HG03575 (cell line): Measurements from ENCODE around the gene MAP2K5.

ENCODE experiments used
- ATAC-seq: cut with Tn5 transposase; IDR thresholded peaks from one replicate; pipeline ENCODE4 v1.9.1; 2021; ENCODE audit not compliant: unreplicated experiment, insufficient number of reproducible peaks, low FRiP score; ENCODE audit errors: extremely low read depth

Gene MAP2K5

DNA sequence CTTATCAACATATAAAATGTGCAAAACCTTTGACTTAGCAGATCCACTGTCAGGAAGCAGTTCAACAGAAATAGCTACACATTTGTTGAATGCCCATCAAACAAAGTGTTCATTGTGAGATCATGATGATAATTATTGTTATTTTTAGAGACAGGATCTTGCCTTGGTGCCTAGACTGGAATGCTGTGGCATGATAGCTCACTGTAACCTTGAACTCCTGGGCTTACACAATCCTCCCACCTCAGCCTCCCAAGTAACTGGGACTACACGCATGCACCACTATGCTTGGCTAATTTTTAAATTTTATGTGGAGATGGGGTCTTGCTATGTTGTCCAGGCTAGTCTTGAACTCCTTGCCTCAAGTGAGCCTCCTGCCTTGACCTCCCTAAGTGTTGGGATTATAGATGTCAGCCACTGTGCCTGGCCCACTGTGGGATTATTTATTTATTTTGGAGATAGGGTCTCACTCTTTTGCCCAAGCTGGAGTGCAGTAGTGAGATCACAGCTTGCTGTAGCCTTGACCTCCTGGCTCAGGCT is 8.8 kb downstream of the MAP2K5 start:
- ATAC-seq = no peak

GRCh38 chr15:67554580-67554979 is 12.1 kb downstream of the MAP2K5 start:
- ATAC-seq = no peak

- ATAC-seq = no peak
Measured at GRCh38 chr15:67556976-67557570, 14.6 kb downstream of the MAP2K5 start.

DNA sequence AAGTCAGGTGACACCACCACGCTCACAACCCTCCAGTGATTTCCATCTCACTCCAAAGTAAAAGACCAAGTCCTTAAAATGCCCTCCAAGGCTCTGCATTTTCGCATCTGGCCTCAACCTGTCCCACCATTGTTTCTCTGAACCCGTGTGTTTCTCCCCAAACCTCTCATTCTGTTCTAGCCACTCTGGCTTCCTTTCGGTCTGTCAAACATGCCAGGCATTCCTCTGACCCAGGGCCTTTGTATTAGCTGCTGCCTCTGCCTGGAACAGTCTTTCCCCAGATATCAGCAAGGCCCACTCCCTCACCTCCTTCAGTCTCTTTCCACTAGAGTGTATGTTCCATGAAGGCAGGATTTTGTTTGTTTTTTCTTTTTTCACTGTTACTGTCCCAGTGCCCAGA is 16.0 kb downstream of the MAP2K5 start:
- ATAC-seq = no peak

DNA sequence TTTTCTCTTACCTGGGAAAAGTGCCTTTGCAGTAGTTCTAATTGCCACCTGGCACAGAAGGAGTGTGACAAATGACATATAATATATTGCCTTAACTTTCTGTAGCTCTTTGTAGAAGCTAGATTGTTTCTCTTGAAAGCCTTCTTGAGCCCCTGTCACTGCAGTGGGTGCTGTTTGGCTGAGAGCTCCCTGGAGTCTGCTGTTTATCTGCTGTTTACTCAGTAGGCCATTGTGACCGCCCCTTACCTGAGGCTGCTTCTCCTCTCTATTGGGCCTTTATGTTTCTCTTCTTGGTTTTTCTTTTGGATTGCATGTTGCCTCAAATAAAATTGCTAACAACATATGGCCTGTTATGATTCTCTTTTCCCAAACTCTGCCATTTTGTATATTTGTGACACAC is 16.7 kb downstream of the MAP2K5 start:
- ATAC-seq = no peak

DNA sequence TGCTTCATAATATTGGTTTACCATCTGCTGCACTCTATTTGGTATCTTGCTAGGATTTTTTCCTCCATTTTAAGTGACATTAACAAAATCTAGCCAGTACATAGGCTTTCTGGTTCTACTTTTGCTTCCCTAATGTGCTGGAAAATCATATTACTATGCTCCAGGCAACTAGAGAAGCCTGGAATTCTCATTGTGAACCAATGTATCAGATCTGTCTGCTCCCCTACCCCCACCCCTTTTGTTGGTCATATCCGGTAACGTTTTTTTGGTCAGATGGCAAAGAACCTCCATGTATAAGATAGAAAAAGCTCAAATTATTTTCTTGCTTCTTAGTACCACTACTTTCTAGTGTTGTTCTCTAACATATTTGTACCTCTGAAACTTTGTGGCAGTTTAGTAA is 17.1 kb downstream of the MAP2K5 start:
- ATAC-seq = no peak

DNA sequence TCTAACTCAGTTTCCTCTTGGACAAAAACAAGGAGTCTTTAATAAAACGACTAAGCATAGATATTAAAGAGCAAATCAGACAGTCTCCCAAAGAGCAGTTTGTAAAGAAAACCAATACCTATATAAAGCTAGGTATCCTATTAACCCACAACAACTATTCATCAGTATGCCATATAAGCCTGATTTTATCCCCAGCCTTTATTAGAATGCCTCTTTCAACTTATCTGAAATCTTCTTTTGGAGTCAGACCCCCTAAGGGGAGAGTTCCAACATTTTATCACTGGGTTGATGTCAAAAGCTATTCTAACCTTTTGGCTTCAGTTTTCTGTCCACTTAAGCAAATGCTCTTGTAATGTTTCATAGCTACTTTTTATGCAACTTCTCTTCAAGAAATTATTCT is 17.8 kb downstream of the MAP2K5 start:
- no peak for ATAC-seq

DNA sequence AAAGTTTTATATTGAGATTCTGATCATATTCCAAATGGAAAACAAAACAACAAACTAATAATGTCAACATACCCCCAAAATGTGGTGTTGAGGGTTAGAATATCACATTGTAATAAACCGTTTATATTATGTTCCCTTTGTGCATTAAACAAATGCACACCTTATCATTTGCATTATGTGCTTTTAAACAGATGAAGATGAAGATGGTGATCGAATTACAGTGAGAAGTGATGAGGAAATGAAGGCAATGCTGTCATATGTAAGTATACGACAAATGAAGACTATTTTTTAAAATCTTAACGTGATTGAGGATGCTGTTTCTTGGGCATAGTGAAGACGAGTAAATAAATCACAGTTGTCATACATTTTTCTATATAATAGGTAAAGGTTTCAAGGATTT is 20.6 kb downstream of the MAP2K5 start:
- no peak for ATAC-seq

DNA sequence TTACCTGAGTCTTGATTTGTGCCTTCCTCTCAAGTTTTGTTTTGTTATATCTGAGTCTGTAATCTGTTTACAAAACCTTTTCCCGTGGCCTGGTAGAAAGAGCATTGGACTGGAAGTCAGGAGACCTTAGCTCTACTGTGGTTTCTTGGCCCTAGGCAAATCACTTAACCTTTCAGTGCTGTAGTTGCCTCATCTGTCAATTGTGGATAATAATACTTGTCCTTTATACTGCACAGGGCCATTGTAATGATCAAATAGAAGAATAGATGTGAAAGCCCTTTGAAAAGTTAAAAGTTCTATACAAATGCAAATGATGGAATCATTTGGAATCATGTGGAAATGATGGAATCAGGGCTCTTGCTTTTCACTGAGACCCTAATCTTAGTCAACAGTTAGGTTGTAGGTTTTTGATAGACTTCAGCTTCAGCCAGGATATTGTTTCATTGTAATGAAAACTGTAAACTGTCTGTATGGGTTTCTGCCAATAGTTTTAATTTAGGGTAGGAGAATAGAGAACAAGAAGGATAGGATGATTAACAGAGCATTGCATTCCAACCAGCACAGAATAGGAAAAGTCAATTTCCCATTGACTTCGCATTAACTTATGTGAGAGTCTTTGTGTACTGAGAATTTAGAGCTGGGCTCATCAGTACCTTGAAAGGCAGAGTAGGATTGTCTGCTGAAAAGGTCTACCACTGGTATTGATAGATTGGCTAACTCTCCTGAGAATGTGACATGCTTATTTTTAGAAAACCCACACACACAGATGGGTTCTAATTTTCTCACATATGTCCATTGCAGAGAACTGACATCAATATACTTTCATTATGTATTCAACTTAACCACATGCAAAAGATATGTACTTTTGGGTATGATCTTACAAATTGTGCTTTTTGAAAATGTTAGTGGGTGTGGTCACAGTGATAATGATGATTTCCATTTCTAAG is 21.8 kb downstream of the MAP2K5 start:
- ATAC-seq = peak; percentile 69

DNA sequence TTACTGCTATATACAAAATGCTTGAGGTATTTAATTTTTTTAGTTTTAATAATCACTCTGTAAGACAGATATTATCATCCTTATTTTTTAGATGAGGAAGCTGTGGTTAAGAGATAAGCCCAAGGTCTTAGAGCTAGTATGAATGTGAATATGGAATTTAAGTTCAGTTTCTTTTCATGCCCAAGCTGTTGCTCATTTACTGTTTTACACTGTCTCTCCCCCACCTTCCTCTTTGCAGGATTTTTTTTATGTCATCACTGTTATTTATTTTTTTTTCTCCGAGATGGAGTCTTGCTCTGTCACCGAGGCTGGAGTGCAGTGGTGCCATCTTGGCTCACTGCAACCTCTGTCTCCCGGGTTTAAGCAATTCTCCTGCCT is 22.5 kb downstream of the MAP2K5 start:
- no peak for ATAC-seq

- no peak for ATAC-seq
Measured at GRCh38 chr15:67569668-67570067, 27.2 kb downstream of the MAP2K5 start.

DNA sequence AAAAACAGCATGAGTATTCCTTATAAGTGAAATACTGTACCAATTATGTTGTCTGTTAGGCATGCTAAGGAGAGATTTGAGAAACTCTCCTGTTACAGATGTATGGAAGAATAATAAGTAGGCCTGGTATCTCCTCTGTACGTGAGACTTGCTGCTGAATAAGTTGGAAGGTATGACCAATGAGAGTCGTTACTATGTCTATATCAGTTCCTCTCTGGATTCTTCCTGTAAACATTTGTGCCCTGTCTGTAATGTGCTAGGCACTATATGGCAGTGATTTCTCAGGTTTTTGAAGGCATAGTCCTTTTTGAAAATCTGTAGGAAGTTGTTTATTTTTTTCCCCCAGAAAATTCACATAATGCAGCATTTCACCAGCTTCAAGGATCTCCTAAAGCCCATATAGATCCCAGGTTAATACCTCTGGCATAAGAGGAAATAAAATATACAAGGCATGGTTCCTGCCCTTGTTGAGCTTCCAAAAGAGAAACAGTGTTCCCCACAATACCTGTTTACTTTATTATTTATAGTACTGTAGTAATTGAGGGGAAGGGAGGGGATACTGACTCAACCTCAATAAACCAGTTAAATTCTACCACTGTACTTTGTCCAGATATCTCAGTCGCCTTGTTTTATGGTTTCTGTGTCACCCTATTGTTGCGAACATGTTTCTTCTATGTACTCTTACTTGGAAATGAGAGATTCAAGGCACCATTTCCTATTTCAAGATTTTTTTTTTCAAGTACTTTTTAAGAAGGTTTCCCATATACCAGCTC is 28.6 kb downstream of the MAP2K5 start:
- no peak for ATAC-seq

- ATAC-seq = no peak
Measured at GRCh38 chr15:67571648-67572415, 29.3 kb downstream of the MAP2K5 start.

DNA sequence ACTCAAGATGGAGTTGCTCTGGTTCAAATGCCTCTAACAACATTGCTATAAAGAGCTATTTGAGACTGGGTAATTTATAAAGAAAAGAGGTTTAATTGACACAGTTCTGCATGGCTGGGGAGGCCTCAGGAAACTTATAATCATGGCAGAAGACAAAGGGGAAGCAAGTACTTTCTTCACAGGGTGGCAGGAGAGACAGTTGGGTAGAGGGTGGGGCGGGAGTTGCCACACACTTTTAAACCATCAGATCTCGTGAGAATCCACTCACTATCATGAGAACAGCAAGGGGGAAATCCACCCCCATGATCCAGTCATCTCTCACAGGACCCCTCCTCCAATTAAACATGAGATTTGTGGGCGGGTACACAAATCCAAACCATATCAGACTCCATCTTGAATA is 30.7 kb downstream of the MAP2K5 start:
- ATAC-seq = no peak

DNA sequence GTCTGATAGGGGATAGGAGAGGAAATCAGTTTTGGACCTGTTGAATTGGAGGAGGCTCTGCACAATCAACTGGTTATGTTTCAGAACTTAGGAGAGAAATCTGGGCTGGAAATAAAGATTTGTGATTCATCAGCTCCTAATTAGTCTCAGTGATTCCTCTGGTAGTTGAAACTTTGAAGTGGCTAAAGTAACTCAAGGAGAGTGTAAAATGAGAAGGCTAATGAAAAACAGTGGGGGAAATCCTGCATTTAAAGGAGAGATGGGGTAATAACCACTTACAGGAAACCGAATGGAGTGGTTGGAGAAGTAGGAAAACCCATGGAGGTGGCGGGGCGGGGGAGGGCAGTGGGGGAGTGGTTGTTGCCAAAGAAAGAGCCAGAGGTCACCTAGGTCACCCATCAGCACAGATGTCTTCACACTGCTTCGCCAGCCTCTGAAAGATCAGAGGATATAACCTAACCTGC is 32.6 kb downstream of the MAP2K5 start:
- ATAC-seq = no peak

- no peak for ATAC-seq
Measured at GRCh38 chr15:67578020-67578600, 35.6 kb downstream of the MAP2K5 start.

DNA sequence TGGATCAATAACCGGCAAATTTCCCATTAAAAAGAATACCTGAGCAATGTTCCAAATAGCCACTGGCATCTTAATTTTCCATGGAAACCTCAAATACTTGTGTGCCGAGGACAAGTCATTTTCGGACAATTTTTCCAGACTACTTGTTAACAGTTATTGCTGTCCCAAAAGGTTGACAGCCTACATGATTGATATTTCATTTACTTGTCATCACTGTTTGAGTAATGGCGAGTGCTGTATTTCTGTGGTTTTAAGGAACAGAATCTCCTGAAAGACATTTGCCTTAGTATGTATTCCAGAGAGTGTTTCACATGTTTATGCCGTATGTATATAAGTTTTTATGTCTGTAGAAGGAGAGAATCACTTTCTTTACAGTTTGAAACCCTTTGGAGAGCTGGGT is 36.7 kb downstream of the MAP2K5 start:
- ATAC-seq = no peak

- ATAC-seq = no peak
Measured at GRCh38 chr15:67579967-67580366, 37.5 kb downstream of the MAP2K5 start.
